DND-41 (cell line): ENCODE data around the gene AUH.

Source experiments
- CTCF ChIP-seq: IDR thresholded peaks from 2 replicates; pipeline ENCODE4 v1.5.1; 2012; ENCODE audit warnings: borderline replicate concordance, low read length, moderate library complexity, mild to moderate bottlenecking; ENCODE audit not compliant: poor library complexity, severe bottlenecking; ENCODE audit errors: extremely low read depth
- EZH2 ChIP-seq: IDR thresholded peaks from 3 replicates; pipeline ENCODE4 v1.6.1; 2012; ENCODE audit warnings: borderline replicate concordance, low read depth, mild to moderate bottlenecking, moderate library complexity, low read length, inconsistent platforms; ENCODE audit not compliant: severe bottlenecking

GRCh38 chr9:91220491-91221135 is 141.1 kb downstream of the AUH start:
- TF ChIP-seq CTCF (no peak), EZH2 (no peak)
